ENCODE results near the gene TMEM117.

Gene TMEM117

DNA sequence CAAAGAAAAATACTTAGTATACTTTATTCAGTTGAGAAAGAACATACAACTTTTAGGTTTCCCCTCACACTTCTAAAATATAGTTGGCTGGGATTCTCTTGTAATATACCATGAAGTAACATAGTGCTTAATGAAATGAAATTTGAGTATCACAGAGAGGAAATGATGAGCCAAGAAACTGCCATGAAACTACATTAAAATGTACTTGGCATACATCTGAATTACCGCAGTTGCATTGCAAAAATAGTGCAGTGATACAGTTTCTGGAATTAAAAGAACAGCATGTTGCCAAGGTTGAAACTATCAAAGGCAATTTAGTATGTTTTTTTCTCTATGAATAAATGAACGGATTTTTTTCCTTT lies 389.2 kb downstream of the TMEM117 start (continued):
- TF ChIP-seq ATF2 (tag by site-specific recombination; IDR thresholded peaks at IDR 0.05; ENCODE audit: low read depth) (no peak), ZNF692 (tag by site-specific recombination; IDR thresholded peaks at IDR 0.05) (no peak)

- TF ChIP-seq ZNF776 (tag by site-specific recombination; IDR thresholded peaks at IDR 0.05; ENCODE audit: borderline replicate concordance) (no peak), ZNF621 (tag by site-specific recombination; IDR thresholded peaks at IDR 0.05) (no peak), ZNF768 (tag by site-specific recombination; IDR thresholded peaks at IDR 0.05) (no peak), ZNF335 (tag by site-specific recombination; conservative IDR thresholded peaks at IDR 0.05) (no peak), ZNF747 (tag by site-specific recombination; IDR thresholded peaks at IDR 0.05) (no peak), ZNF514 (tag by site-specific recombination; IDR thresholded peaks at IDR 0.05) (no peak), ZBTB7A (tag by site-specific recombination; IDR thresholded peaks at IDR 0.05; ENCODE audit: low read depth) (no peak), TCF7L2 (IDR thresholded peaks at IDR 0.05; ENCODE audit: borderline replicate concordance, low read depth, low read length) (no peak), ZNF311 (tag by site-specific recombination; IDR thresholded peaks at IDR 0.05; ENCODE audit: borderline replicate concordance) (no peak)
- TF ChIP-seq, protein P1, sequence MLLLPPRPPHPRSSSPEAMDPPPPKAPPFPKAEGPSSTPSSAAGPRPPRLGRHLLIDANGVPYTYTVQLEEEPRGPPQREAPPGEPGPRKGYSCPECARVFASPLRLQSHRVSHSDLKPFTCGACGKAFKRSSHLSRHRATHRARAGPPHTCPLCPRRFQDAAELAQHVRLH (tag by site-specific recombination; IDR thresholded peaks at IDR 0.05) = no peak
- TF ChIP-seq, protein P2, sequence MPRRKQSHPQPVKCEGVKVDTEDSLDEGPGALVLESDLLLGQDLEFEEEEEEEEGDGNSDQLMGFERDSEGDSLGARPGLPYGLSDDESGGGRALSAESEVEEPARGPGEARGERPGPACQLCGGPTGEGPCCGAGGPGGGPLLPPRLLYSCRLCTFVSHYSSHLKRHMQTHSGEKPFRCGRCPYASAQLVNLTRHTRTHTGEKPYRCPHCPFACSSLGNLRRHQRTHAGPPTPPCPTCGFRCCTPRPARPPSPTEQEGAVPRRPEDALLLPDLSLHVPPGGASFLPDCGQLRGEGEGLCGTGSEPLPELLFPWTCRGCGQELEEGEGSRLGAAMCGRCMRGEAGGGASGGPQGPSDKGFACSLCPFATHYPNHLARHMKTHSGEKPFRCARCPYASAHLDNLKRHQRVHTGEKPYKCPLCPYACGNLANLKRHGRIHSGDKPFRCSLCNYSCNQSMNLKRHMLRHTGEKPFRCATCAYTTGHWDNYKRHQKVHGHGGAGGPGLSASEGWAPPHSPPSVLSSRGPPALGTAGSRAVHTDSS (tag by site-specific recombination; IDR thresholded peaks at IDR 0.05) = no peak
- CTCF ChIA-PET = no interaction called here
- POLR2A ChIA-PET = no interaction called here
- Histone ChIP-seq H3K36me3 (ENCODE audit: control insufficient read depth in 2 of 2, insufficient read depth in 1 of 2, low read length in 2 of 2) (no peaks in the 10 kb centered on the region), H3K4me3 (ENCODE audit: low read depth, low read length) (no peak overlapping the region), H3K27ac (ENCODE audit: extremely low read depth, low read depth, low read length) (no peak overlapping the region), H3K9me3 (ENCODE audit: control insufficient read depth, insufficient read depth, low read depth, low read length) (no peaks in the 10 kb centered on the region), H3K4me1 (ENCODE audit: control insufficient read depth, insufficient read depth, low read length) (no peaks in the 10 kb centered on the region)
Measured at GRCh38 chr12:44227616-44228015, 391.7 kb downstream of the TMEM117 start.

DNA sequence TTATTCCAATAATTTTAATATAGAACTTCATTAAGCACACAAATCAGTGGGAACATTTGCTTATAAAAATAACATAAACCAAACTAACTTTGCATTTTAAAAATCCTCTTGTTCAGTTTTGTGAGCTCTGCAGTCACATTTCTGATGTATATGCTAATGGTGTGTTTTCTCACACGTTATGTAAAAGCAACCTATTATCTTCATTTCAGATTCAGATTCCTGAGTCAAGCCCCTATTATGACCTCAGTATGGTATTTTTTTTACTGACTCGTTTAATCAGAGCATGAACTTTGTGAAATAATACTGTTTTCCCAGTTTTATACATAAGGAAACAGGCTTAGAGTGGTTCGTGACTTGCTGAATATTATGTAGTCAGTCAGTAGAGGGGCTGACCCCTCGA lies 394.0 kb downstream of the TMEM117 start:
- no peak overlapping the region for H3K27ac ChIP-seq (ENCODE audit: extremely low read depth, low read depth, low read length)
- H3K4me1 ChIP-seq (ENCODE audit: control insufficient read depth, insufficient read depth, low read length) = no peaks in the 10 kb centered on the region
- no peak overlapping the region for H3K4me3 ChIP-seq (ENCODE audit: low read depth, low read length)
- TF ChIP-seq HOXA7 (CRISPR knock-in tag; IDR thresholded peaks at IDR 0.05; ENCODE audit: borderline replicate concordance) (no peak), ZNF138 (tag by site-specific recombination; IDR thresholded peaks at IDR 0.05; ENCODE audit: borderline replicate concordance) (no peak), SCRT1 (tag by site-specific recombination; IDR thresholded peaks at IDR 0.05; ENCODE audit: borderline replicate concordance) (no peak), ZNF777 (tag by site-specific recombination; IDR thresholded peaks at IDR 0.05; ENCODE audit: borderline replicate concordance) (no peak), ZNF266 (tag by site-specific recombination; IDR thresholded peaks at IDR 0.05; ENCODE audit: low read depth) (no peak)
- no peaks in the 10 kb centered on the region for H3K36me3 ChIP-seq (ENCODE audit: control insufficient read depth in 2 of 2, insufficient read depth in 1 of 2, low read length in 2 of 2)
- H3K9me3 ChIP-seq (ENCODE audit: control insufficient read depth, insufficient read depth, low read depth, low read length) = no peaks in the 10 kb centered on the region
- CTCF ChIA-PET = no interaction called here
- POLR2A ChIA-PET = no interaction called here
